Retinal pigment epithelial cell (primary cell): ENCODE data around the gene KIFC1.
A peak's percentile ranks its signal among the peaks of the same experiment; 100 is the strongest.

Experiments used
- DNase-seq: peaks from one replicate; pipeline ENCODE4 v3.0.0-alpha.2; 2010; ENCODE audit warnings: low read depth
- H3K4me3 ChIP-seq: 2 replicates; pipeline ENCODE4 v1.5.1; 2011; ENCODE audit warnings: mild to moderate bottlenecking, low read length, control low read depth, moderate library complexity
- CTCF ChIP-seq: conservative IDR thresholded peaks from 2 replicates; pipeline ENCODE4 v1.5.1; 2011; ENCODE audit warnings: low read depth, low read length, control low read depth, inconsistent platforms

The KIFC1 gene

GRCh38 chr6:33446356-33446755, 54.7 kb downstream of the KIFC1 start:
- TF ChIP-seq CTCF = no peak
- DNase-seq = no peak
- H3K4me3 ChIP-seq = no peak overlapping the region

GRCh38 chr6:33450434-33450833, 58.8 kb downstream of the KIFC1 start:
- TF ChIP-seq CTCF = no peak
- H3K4me3 ChIP-seq = no peak overlapping the region
- no peak for DNase-seq

DNA sequence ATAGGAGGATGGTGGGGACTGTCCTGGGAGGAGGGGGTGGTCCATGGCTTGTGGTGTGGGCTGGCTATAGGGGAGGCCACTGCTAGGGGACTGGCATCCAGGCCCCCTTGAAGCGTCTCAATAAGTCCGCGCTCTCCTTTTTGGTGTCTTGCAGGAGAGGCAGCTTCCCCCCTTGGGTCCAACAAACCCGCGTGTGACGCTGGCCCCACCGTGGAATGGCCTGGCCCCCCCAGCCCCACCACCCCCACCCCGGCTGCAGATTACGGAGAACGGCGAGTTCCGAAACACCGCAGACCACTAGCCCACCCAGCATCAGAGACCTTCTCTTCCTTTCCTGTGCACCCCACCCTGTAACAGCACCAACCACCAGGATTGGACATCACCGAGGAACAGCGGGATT, 60.0 kb downstream of the KIFC1 start:
- no peak for TF ChIP-seq CTCF
- no peak for DNase-seq
- H3K4me3 ChIP-seq = no peak overlapping the region

DNA sequence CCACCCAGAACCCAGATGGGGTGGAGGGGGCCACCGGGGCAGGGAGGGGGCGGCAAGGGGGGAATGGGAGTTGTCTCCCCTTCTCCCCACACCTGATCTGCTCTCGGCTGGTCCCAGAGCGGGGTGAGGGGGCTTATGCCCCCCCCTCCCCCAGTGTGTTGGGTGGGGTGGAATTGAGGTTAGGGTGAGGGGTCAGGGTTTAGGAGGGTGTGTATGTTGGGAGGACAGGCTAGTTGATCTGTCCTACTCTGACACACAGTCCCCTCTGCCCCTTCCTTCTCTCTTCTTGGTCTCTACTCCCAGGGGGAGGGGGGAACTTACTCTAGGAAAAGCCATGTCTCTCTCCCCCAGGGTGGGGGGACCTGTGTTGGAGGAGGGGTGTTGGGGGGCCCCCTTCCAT, 60.9 kb downstream of the KIFC1 start:
- no peak for TF ChIP-seq CTCF
- no peak overlapping the region for H3K4me3 ChIP-seq
- no peak for DNase-seq

DNA sequence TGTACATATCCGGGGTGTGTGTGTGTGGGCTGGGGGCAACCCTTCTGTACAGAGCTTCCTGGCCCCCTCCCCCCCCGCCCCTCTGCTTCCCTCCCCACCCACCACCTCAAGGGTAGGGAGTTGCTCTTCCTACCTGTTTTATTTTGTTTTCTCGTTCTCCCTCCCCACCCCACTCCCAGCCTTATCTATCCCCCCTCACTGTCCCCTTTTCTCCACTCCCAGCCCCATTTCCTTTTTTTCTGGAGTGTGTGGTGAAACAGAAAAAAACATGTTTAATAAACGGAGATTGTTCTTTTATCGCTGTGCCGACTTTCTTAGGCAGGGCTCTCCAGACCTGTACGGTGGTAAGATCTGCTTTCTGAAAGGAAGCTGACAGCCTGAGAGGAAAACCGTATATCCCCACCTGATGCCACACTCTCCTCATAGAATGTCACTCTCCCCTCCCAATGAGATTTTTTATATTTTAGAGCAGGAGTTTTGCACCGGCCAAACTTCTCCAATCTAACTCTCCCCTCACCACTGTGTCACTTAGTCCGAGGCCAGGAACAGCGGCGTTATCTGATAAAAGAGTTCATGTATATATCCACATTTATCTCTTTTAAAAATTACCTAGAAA, 61.9 kb downstream of the KIFC1 start:
- peak overlapping the region; percentile 89 for H3K4me3 ChIP-seq
- TF ChIP-seq CTCF = no peak
- DNase-seq = no peak

DNA sequence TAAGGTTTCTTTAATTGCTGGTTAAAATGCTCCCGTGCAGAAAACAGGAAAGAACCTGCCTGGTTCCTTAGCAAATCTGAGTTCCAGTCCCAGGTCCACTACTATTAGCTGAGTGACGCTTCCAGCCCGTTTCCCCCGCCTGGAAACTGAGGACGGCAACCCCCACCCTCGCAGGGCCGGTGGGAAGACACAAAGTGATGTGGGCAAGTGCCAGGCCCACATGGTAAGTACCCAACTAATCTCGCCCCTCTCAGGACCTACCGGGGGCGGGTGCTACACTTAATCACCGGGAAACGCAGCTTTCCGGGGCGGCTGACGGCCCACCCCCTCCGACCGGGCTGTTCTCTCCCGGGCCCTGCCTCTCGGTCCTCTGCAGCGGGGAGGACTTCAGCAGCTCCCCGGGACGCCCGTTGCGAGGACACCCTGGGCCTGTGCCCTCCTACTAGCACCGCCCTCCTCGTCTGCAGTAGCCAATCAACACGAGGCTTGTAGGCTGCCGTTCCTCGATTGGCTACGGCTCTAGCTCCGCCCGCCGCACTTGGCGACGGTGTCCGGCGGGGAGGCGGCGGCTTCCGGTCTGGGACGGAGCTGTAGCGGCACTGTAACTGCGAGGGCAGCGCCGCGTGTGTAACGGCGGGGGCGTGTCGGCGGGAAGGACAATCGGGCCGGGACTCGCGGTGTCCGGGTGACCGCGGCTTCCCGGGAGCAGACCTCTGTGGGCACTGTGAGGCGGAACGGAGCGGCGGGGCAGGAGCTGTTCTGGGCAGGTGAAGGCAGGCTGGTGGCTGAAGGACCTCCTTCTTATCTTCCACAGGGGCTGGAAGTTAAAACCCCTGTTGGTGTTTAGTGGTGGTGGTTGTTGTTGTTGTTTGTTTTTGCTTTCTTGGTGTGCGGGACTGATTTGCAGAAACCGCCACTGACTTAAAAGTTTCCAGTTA, 62.7 kb downstream of the KIFC1 start, which contains the start of gene ZBTB9:
TSS of gene ZBTB9 (plus strand) at position 568 of the 938 bp plus-strand sequence. CDS start 525 bp downstream, outside the sequence.
- peak within 1 kb of the TSS; percentile 89 for H3K4me3 ChIP-seq
- peak; percentile 85 for DNase-seq
- no peak for TF ChIP-seq CTCF
